Activated naive CD4-positive, alpha-beta T cell (primary cell): ENCODE measurements around the gene PPTC7.
"Not testable (repeated sequence)": the region's sequence is repeated elsewhere in the genome, so short reads cannot be mapped to it uniquely, and the experiment has no call there.

Experiments used
- DNase-seq, 4 experiments: peaks; one replicate each; lab custom pipeline; 2025; lab: John Stamatoyannopoulos, UW

The PPTC7 gene

GRCh38 chr12:110585231-110585799 lies 2.2 kb upstream of the PPTC7 start:
- peak in 1 of 4 experiments; percentile 23 for DNase-seq

DNA sequence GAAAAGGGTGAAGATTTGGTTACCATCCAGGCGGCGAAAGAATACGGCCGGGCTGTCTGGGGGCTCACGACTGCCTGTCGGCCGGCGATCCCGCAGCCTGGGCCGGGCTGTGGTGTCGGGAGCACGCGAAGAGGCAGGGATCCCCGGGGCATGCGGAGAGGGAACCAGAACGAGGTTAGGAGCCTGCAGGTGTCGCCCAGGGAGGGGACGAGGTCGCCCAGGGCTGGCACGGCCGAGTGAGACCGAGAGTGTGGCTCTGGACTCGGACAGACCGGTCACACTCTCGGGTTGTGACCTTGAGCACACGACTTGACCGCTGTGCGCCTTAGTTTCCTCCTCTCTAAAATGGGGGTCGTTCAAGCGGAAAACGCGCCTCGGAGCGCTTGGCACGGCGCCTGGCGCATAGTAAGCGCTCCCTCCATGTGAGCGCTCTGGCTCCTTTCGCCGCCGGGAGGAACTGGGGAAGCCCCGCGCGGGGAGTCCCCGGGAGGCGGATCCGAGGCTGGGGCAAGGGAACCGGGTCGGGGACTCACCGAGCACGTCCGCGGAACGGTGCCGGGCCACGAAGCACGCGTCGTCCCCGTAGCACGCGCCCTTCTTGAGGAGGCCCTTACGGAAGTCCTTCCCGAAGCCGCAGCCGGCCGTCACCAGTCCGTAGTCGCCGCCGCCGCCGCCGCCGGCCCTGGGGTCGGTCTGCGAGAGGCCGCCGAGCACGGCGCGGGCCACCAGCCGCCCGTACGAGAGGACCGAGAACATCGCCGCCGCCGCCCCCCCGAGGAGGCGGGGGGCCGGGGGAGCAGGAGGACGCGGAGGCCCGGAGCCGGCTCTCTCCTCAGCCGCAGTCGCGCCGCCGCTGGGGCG lies 612 bp downstream of the PPTC7 start:
- DNase-seq: peak; percentile 46 to 57 (median 54)

- no peak for DNase-seq
Observed at GRCh38 chr12:110581931-110582275, 1.2 kb downstream of the PPTC7 start.

DNA sequence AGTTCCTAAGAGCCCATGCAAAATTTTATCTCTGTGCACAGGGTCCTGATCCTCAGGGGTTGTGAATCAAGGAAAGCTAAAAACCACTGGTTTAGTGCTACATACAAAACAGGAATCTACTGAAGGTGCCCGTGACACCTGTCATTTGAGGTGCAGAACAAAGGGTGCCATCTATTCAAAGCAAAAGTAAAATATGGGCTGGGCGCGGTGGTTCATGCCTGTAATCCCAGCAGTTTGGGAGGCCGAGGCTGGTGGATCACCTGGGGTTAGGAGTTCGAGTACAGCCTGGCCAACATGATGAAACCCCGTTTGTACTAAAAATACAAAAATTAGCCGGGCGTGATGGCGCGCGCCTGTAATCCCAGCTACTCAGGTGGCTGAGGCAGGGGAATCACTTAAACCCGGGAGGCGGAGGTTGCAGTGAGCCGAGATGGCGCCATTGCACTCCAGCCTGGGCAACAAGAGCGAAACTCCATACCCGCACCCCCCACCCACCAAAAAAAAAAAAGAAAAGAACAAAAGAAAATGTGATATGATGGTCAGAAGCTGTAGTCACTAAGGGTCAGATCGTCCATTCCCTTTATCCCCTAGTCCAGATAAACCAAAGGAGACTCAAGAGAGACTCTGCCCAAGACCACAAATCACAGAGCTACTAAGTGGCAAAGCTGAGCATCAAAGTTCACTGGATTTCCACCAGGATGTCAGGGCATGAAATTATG lies 3.4 kb downstream of the PPTC7 start:
- DNase-seq: no peak

DNA sequence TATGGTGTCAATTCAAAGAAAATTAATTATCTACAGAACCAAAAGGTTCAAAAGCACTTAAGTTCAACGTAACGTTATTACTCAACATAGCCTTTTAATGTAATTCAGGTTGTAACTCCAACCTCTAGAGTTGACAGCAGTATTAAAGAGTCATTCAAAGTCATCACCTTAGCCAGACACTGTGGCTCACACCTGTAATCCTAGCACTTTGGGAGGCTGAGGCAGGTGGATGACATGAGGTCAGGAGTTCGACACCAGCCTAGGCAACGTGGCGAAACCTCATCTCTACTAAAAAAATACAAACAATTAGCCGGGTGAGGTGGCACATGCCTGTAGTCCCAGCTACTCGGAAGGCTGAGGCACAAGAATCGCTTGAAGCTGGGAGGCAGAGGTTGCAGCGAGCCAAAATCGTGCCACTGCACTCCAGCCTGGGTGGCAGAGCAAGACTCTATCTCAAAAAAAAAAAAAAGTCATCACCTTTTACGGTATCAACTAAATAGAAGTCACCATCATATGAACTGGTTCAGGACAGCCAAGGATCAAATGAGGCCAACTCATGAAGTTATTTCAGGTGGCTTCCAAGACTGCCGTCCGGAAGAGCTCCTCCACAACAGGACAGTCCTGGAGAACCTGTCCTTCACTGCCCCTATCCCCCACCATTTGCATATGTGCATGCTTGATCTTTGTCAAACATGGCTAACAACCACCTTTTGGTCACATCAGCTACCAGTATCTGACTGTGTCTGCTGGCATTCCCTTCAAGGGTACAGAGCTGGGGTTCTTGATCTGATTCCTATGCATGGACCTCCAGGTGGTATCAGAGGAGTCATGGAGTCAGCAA lies 4.2 kb downstream of the PPTC7 start:
- DNase-seq: no peak

GRCh38 chr12:110577864-110578693 lies 5.0 kb downstream of the PPTC7 start:
- no peak for DNase-seq

DNA sequence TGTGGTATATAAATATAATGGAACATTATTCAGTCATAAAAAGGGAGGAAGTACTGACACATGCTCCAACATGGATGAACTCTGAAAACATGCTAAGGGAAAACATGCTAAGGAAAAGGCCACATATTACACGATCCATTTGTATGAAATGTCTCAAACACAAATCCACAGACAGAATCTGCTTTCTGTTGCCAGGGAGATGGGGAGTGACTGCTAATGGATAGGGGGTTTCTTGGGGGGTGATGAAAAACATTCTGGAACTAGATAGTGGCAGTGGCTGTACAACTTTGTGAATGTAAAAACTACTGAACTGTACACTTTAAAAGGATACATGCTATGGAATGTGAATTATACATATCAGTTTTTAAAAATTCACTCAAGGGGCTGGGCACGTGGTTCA lies 6.6 kb downstream of the PPTC7 start:
- no peak for DNase-seq

GRCh38 chr12:110575326-110575725 lies 7.8 kb downstream of the PPTC7 start:
- DNase-seq: no peak

DNA sequence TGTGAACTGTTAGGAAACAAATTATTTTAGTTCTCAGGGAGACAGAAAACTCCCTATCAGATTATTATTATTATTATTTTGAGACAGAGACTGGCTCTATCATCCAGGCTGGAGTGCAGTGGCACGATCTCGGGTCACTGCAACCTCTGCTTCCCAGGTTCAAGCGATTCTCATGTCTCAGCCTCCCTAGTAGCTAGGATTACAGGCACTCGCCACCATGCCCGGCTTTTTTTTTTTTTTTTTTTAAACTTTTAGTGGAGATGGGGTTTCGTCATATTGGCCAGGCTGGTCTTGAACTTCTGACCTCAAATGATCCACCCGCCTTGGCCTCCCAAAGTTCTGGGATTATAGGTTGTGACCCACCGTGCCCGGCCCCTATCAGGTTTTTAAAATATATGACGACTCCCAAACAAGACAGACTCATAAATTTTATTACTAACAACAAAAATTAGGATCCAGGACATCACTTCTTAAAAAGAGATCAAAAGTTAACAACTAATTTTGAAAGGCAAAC lies 8.3 kb downstream of the PPTC7 start:
- not testable (repeated sequence) for DNase-seq

DNA sequence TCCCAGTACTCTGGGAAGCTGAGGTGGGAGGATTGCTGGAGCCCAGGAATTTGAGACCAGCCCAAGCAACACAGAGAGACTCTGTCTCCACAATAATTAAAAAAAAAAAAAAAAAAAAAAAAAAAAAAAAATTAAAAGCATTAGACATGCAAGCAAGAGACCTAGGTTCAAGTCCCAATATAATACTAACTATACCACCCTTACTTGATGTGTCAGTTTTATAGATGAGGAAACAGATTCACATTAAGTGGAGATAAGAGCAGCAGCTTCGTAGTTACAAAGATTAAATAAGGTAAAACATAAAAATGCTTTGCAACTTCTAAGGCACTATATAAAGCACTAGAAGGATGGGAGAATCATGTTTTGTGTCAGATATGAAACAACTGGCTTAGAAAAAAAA lies 9.1 kb downstream of the PPTC7 start:
- DNase-seq: no peak

DNA sequence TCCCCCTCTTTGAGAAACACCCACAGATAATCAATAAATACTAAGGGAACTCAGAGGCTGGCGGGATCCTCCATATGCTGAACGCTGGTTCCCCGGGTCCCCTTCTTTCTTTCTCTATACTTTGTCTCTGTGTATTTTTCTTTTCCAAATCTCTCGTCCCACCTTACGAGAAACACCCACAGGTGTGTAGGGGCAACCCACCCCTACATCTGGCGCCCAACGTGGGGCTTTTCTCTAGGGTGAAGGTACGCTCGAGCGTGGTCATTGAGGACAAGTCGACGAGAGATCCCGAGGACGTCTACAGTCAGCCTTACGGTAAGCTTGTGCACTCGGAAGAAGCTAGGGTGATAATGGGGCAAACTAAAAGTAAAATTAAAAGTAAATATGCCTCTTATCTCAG lies 12.3 kb downstream of the PPTC7 start:
- not testable (repeated sequence) for DNase-seq

GRCh38 chr12:110569838-110570237 lies 13.3 kb downstream of the PPTC7 start:
- DNase-seq: not testable (repeated sequence)

DNA sequence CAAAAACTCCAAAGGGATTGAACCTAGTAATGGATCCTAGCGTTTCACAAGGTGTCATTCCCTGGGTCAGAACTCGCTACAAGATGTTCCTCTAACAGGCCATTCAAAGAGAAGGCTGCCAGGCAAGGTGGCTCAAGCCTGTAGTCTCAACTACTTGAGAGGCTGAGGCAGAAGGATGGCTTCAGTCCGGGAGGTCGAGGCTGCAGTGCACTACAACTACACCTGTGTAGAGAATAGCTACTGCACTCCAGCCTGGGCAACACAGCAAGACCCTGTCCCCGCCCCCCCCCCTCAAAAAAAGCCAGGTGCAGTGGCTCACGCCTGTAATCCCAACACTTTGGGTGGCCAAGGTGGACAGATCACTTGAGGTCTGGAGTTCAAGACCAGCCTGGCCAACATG lies 14.4 kb downstream of the PPTC7 start:
- DNase-seq: no peak

DNA sequence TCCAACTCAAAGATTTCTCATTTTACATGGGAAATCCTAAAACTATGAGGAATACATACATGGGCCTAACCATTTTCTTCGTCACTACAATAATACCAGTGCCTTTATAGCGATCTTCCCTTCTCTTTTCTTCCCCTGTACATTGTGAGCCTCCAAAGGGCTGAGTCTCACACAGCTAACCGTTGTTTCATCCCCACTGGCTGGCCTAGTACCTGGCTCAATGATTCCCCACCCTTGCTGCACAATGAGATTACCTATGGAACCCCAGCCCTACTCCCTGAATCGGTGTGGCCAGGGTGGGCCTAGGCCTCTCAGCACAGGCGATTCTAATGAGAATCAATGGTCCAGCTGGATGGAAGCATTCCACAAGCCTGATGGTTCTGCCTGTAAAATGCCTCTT lies 16.1 kb downstream of the PPTC7 start:
- no peak for DNase-seq

DNA sequence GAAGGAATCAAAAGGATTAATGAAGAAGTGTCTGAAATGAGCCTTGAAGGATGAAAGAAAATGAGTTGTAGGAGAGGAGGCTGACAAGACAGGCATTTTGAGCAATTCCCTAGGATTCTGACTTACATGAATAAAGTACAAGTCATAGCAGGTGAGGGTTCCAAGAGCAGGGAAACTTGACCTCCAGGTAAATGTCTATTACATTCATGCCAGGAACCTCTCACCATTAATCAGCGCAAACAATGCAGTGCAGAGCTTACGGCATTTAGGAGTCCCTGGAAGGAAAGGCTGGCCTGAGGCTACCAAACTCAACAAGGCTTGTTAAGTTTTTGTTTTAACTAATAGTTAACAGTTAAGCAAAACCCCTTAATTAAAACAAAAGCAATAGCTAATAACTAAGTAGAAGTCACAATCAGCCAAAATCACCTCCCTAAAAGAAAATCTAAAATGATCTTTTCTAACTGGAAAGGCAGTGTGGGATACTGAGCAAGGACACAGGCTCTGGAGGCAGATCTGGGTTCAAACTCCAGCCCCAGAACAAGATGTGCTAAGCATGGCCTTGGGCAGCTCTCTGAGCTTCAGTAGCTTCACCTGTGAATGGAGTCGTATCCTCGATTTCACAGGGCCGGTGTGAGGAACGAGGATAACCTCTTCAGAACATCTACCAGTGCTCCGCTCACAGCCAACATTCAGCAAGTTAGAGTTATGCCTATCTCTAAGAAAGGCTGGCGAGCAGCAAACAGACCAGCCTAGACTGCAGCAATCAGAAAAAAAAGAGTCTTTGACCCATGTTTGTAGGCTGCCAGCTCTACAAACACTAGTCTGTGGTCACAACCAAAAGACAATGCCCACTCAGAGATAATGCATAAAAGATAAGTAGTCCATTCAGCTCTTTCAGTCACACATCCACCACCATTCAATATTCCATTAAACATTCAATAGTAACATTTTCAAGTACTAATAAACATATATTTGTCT lies 16.9 kb downstream of the PPTC7 start:
- no peak for DNase-seq

- DNase-seq: no peak
Observed at GRCh38 chr12:110564471-110564991, 18.6 kb downstream of the PPTC7 start.

DNA sequence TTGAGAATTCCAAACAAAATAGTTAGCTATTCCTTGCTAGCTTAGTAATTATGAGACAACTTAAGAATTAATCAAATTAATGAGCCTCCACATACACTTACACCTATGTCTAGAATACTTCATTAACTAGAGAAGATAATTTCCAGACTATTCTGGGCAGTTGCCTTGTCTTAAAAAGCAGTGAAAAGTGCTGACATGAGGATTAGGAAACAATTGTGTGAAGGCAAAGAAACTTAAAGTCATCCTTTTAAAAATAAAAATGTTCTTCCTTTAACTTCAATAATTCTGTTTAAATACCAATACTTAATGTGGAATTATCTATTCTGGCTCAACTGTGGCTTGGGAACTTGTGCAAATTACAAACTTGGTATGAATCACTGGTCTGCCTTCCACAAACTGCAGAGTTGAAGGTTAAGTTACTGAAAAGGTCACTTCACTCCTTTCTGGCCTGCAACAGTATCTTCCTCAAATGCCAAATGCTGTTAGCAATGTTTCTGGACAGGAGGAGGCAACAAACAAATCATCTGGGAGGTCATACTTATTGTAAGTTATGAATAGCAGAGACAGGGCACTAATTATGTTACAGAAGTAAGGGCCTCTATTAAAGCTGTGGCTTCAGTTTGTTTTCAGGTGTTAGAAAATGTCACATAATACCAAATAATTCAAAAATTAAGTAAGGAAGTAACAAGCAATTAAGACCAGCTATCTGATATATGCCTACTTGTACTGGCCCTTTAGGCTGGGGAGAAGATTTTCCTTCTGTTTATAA lies 19.2 kb downstream of the PPTC7 start:
- DNase-seq: no peak

DNA sequence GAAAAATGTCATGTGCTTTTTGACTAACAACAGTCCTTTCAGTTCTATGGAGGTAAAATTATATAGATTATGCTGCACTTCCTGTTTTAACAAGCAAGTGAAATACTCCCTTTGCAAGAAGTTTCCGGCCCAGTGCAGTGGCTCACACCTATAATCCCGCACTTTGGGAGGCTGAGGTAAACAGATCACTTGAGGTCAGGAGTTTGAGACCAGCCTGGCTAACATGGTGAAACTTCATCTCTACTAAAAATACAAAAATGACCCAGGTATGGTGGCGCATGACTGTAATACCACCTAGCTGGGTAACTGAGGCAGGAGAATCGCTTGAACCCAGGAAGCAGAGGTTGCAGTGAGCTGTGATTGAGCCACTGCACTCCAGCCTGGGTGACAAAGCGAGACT lies 20.7 kb downstream of the PPTC7 start:
- peak in 1 of 4 experiments; percentile 12 for DNase-seq
